Gastroesophageal sphincter (tissue), 3 donors: ENCODE data around the gene DCANP1.

Experiments used
- CTCF ChIP-seq, 4 experiments: fragments of 200-600 bp in 2 of 4; fragments of 450-650 bp in 2 of 4; sonication (generic) in 1 of 4; IDR thresholded peaks; one replicate each; pipeline ENCODE4 v1.5.1; 2017 to 2019; ENCODE audit warnings: antibody characterized with exemption in 4 of 4, mild to moderate bottlenecking in 2 of 4, moderate library complexity in 2 of 4
- POLR2AphosphoS5 ChIP-seq: sonication (generic); formaldehyde crosslinking; IDR thresholded peaks from one replicate; pipeline ENCODE4 v1.6.1; 2017; ENCODE audit warnings: antibody characterized with exemption

- TF ChIP-seq CTCF (IDR thresholded peaks at IDR 0.05) (no peak), POLR2AphosphoS5 (no peak)
Observed at GRCh38 chr5:135489466-135490244, 42.5 kb upstream of the DCANP1 start.
